GM21526 (cell line): ENCODE data around the gene GRK5.
"Not testable (repeated sequence)": the region's sequence is repeated elsewhere in the genome, so short reads cannot be mapped to it uniquely, and the experiment has no call there.

Source experiments
- ATAC-seq: cut with Tn5 transposase; IDR thresholded peaks from one replicate; pipeline ENCODE4 v1.9.1; 2021; ENCODE audit warnings: moderate library complexity; ENCODE audit not compliant: unreplicated experiment, low FRiP score

GRK5 gene

DNA sequence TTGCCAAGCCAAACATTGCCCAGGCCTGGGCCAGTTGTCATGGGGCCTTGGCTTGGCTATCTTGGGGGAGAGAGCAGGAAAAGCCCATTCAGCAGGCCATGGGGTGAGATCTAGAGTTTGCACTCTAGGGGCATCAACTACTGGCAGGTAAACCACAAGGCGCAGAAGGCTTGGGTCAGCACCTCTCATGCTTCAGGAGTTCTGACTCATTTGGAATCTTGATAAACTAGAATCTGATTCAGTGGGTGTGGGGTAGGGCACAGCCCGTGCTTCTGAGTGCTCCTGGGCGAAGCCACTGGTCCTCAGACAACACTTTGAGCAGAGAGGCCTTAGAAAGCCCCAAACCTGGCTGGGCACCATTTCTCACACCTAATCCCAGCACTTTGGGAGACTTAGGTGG lies 254.0 kb downstream of the GRK5 start:
- no peak for ATAC-seq

DNA sequence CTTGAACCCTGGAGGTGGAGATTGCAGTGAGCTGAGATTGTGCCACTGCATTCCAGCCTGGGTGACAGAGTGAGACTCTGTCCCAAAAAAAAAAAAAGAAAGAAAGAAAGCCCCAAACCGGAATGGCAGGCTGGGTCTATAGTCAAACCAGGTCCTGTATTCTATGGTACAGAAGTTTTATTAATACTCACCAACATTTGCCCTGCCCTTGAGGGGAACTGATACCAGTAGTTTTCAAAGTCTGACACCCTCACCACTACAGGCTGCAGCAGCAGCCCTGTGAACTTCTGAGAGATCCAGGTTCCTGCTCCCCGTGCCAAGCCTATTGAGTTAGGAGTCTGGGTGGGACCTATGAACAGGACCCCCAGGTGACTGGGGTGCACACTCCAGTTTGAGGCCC lies 254.6 kb downstream of the GRK5 start:
- ATAC-seq: peak; percentile 57

DNA sequence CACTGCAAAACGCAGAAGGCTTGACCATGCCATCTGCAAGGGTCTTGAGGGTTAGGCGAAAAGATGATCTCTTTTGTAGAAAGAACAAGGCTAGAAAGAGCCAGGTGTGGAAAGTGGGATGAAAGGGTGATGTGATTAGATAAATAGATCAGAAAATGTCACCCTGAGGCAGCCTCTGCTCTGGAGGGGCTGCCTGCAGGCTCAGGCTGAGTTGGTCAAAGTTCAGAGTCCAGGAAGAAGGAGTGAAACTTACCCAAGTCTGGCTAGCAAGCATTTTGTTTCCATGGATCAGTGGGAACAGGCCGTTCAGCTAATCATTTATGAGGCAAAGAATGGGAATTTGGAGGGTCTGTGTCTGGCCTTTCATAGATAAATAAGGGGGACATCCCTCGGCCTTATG lies 255.4 kb downstream of the GRK5 start:
- ATAC-seq: no peak

DNA sequence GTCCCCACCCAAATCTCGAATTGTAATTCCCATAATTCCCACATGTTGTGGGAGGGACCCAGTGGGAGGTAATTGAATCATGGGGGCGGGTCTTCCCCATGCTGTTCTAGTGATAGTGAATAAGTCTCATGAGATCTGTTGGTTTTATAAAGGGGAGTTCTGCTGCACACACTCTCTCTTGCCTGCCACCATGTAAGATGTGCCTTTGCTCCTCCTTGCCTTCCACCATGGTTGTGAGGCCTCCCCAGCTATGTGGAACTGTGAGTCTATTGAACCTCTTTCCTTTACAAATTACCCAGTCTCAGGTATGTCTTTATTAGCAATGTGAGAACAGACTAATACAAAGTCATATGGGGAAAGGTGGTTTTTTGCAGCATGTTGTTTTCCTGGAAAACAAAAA lies 255.8 kb downstream of the GRK5 start:
- not testable (repeated sequence) for ATAC-seq

DNA sequence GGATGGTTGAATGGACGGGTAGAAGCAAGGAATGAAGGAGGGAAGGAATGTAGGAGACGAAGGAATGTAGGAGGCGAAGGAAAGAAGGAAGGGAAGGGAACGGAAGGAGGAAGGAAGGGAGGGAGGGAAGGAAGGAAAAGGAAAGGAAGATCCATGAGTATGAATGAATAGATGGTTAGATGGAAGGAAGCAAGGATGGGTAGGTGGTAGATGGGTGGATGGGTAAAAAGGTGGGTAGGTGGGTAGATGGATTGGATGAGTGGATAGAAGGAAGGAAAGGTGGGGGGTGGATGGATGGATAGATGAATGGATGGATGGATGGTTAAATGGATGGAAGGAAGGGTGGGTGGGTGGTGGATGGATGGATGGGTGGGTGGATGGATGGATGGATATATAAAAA lies 257.7 kb downstream of the GRK5 start:
- ATAC-seq: no peak

DNA sequence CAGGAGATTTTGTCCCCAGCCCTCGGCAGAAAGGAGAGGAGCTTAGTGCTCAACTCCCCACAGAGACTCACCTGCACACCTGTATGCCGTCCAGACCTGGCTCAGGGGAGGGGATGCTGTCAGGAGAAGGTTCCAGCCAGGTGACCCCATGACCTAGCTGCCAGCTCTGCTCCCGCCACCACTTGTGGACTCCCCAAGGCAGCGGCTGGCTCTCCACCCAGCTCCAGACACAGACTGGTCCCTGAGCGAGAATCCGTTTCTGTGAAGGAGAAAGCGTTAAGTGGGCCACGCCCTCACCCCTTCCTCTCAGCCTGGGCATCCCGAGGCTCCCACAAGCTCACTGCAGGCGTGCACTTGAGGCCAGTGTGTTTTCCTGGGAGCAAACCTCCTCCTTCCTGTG lies 258.7 kb downstream of the GRK5 start:
- ATAC-seq: no peak

DNA sequence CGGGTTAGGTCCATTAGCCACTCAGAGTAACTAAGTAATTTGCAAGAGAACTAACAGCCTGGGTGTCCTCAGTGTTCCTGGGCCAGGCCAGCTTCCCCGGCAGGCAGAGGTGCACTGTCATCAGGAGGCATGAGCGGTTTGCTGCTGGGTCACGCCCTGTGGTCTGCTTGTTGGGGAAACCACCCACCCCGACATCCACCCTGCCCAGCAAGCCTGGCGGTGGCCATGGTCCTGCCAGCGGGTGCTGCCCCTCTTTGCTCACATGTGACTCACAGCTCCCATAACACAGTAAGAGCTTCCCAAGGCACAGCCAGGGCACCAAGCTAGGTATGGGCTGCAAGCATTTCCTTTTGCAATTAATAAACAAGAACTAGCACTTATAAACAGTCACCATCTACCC lies 259.3 kb downstream of the GRK5 start:
- no peak for ATAC-seq

DNA sequence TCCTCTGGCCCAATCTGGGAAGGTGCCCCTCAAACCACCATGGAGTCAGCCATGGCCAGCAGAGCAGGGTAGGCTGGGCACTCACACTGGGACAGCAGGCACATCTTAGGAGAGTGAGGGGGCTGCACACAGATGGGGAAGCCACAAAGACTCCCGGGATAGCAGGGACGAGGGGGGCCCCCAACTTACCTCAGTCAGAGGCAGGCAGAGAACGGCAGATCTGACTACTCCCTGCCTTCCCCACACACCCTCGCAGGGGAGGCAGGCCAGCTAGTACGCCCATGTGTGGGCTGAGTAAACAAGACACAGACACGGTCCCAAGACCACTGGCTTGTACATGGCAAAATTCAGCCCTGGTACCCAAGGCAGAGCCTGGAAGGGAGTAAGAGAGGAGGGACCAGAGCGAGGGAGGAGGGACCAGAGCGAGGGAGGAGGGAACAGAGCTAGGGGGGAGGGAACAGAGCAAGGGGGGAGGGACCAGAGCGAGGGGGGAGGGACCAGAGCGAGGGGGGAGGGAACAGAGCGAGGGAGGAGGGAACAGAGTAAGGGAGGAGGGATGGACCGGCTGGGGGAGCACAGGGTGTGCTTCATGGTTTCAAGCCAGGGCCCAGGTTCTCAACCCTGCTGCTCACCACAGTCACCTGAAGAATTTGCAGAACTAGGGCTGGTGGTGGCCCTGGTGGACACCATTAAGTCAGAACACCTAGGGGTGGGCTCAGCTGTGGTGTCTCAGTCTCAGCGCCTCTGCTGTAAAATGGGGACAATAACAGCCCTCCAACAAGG lies 261.4 kb downstream of the GRK5 start:
- ATAC-seq: no peak

DNA sequence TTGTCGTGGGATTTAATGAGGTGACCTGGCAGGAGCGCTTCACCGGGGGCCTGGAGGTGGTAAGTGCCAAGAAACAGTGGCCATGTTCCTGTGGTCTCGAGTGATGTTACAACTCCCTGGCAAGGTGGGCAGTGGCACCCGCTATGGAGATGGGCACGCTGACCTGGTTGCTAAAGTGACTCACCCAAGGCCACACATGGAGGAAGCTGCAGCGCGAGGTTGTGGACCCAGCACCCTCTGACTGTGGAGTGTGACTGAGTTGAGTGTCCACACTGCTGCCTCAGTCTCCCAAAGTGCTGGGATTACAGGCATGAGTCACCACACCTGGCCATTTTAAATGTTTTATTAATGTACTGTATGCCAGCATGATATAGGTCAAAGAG lies 261.9 kb downstream of the GRK5 start:
- ATAC-seq: no peak

DNA sequence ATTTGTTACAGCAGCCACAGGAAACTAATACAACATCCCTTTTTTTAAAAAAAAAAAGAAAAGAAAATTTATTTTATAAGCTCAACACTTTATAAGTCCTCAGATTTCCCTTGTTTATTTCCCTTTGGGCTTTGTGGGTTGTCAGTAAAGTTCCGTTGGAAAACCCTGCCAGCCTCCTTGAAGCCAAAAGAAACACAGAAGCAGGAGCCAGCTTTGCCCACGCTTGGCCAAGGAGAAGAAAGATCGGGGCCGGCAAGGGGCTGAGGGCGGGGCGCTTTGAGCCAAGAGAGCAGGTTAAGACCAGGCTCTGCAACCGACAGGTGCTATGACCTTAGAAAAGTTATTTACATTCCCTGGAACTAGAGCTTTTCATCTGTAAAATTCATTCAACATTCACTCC lies 262.5 kb downstream of the GRK5 start:
- no peak for ATAC-seq

DNA sequence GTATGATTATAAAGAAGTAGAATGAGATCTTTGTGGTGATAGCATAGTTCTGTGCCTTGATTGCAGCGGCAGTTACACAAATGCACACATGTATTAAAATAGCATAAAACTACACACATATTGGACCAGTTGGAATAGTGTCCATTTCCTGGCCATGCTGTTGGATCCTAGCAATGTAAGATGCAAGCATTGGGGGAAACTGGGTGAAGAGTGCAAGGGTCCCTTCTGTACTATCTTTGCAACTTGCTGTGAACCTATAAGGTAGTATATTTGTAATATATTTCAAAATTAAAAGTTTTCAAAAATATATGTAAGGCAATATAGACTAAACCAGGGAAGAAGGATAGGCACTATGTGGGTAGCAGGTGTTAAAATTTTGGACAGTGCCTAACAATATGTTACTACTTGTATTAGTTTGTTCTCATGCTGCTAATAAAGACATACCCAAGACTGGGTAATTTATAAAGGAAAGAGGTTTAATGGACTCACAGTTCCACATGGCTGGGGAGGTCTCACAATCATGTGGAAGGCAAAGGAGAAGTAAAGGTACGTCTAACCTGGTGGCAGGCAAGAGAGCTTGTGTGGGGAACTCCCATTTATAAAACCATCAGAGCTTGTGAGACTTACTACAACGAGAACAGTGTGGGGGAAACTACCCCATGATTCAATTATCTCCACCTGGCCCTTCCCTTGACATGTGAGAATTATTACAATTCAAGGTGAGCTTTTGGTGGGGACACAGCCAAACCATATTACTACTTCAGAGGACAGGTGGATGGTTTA lies 263.7 kb downstream of the GRK5 start:
- no peak for ATAC-seq

DNA sequence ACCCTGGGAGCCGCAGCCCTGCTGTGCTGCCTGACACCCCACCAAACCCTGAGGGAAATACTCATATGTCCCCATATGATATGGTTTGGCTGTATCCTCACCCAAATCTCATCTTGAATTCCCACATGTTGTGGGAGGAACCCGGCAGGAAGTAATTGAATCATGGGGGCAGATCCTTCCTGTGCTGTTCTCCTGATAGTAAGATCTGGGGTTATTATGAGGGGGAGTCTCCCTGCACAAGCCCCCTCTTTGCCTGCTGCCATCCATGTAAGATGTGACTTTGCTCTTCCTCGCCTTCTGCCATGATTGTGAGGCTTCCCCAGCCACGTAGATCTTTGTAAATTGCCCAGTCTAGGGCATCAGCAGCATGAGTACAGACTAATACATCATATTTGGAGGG lies 266.4 kb downstream of the GRK5 start:
- no peak for ATAC-seq

DNA sequence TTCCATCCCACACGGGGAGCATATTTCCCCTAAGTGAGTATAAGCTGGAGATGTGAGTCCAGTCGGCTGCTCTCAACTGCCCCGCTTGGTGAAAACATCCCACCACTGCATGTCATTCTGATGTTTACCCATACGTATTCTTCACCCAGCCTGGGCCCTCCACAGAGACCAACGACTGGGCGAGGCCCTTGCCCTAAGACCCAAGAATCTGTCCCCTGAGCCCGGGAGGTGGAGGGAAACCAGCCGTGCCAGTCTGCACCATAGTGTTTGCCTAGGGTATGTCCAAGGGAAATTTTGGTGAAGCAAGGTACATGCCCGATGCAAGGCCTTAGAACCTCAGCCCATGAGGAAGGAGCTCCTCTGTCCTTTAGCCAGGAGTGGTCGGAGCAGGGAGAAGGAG lies 267.2 kb downstream of the GRK5 start:
- no peak for ATAC-seq

DNA sequence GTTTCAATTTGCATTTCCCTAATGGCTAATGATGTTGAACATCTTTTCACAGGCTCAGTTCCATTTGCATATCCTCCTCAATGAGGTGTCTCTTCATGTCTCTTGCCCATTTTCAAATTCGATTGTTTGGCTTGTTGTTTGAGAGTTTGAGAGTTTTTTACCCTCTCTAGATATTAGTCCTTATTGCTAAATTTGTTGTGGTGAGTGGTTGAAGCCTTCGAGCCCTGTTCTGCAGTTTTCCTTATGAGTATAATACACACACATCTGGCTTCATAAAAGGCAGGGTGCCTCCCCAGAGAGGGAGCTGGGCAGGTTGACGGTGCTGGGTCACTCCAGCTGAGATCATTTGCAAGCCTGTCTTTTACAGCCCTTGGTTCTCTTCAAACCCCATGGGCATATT lies 270.1 kb downstream of the GRK5 start:
- ATAC-seq: peak; percentile 43

DNA sequence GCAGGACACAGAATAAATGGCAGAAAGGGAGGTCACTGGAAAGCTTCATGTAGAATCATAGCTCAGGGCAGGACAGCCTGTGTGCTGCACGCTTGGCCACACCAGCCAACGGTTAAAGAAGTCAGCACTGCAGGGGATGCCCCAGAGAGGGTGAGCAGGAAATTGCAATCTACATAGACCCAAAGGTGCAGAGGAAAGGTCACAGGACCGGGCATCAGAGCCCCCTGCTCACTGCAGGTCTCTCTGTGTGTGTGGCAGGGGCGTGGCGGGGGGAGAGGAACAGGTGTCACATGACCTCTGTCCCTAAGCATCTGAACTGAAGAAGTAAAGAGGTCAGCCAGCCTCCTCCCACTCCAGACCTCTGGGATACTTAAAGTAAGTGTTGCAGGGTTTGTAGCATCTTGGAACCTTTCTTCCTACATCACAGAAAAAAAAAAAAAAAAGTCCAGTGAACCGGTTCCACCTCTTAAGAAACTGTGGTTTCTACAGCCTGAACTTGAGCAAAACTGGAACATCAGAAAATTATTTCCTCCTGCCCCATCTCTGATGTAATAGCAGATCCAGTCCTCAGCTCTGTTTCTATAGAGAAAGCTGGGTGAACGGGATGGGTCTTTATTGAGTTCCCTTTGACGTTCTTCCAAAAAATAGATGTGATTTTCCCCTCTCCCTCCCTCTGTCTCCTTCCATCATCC lies 270.9 kb downstream of the GRK5 start:
- peak; percentile 74 for ATAC-seq

DNA sequence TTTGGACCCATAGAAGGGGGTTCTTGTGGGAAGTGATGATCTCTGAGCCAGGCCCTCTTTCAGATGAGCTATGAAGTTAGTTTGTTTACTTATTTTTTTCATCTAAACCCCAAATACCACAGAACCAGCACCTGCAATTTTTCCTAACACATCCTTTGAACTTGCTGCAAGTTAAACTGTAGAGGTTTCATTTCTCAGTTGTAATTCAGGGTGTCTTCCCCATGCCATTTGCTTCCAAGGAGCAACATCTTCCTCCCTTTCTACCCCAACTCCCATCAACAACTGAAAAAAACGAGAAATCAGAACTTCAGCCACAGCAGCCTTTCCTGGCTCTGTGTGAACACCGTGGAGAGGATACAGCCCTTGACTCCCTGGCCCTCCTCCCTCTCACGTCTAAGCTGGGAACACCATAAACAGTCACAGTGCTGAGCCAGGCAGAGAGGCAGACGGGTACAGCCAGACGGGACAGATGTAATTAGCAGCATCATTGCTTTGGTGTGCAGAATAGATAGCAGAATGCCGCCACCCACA lies 271.5 kb downstream of the GRK5 start:
- ATAC-seq: no peak

DNA sequence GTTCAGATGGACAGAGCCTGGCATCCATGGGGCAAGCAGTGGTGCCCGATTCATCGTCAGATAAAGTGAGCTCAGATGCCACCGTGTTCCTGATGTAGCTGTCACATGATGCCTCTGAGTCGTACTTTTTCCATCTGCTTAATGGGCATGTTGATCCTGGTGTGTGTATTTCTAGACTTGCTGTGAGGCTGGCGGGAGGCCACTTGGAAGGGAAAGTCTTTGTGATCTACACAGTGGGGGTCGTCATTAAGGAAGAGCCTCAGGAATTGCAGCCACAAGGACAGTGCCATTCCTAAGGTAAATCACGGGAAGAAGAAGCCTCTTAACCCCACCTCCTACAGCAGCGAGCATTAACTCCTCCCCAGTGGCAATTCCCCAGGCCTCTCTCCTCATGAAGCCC lies 272.2 kb downstream of the GRK5 start:
- ATAC-seq: no peak

DNA sequence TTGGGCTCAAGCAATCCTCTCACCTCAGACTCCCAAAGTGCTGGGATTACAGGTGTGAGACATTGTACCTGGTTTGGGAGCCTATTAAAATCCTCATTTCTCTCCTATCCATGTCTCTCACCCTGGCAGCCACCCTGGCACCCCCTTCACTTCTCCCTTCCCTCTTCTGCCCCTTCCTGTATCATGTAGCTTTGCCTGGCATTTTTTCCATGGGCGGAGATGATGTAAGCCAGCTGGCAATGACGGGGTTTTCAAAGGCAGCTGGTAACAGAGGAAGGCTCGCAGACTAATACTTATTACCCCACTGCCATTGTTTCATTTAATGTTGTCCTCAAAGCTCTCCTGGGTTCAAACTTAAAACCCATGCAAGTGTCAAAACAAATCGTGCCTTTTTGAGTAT lies 273.3 kb downstream of the GRK5 start:
- no peak for ATAC-seq

DNA sequence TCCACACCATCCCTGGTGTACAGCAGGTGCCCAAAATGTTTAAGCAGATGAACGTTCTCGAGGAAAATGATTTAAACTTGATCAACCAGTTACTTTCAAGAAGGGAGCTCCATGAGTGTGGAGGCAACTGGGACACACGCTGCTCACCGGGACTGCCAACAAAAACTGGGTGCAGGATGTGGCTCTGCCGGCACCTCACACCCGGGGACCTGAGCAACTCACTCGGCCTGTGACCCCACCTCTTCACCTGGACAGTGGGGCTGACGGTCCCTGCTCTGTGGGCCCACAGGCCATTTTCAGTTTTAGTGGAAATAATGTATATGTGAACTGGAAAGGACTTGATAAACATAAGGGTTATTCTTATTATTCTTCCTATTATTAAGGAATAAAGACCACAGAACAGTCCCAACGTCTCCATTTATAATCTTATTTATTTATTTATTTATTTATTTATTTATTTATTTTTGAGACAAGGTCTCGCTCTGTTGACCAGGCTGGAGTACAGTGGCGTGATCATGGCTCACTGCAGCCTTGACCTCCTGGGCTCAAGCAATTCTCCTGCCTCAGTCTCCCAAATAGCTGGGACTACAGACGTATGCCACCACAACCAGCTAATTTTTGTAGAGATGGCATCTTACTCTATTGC lies 274.5 kb downstream of the GRK5 start:
- no peak for ATAC-seq

DNA sequence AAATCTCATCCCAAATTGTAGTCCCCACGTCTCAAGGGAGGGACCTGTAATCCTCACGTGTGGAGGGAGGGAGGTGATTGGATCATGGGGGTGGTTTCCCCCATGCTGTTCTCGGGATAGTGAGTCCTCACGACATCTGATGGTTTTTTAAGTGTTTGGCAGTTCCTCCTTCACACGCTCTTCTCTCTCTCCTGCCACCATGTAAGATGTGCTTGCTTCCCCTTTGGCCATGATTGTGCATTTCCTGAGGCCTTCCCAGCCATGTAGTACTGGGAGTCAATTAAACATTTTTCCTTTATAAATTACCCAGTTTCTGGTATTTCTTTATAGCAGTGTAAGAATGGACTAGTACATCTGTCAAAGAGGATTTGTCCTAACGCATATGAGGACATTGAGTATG lies 275.6 kb downstream of the GRK5 start:
- ATAC-seq: no peak

DNA sequence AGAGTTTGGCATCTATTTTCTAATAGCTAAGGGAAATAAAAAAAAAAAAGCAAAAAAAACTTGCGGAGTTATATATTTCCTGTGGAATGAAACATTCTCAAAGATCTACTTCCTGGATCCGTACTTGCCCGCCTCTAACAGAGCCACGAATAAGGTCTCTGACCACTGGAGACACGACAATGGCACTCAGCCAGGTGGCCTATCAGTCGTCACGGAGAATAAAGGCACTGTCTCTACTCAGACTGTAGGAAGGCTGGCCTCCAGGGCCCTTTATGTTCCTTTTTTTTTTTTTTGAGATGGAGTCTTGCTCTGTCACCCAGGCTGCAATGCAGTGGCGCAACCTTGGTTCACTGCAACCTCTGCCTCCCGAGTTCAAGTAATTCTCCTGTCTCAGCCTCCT lies 276.5 kb downstream of the GRK5 start:
- ATAC-seq: no peak
